HuH-7.5 (cell line): Measurements from ENCODE around the gene MYCL.

ENCODE experiments used
- DNase-seq: peaks from one replicate; pipeline ENCODE4 v3.0.0; 2011; ENCODE audit warnings: low spot score

The MYCL gene

GRCh38 chr1:39852876-39853275 lies 48.8 kb downstream of the MYCL start:
- DNase-seq: no peak

- DNase-seq: peak; percentile 13
Observed at GRCh38 chr1:39852214-39852791, 49.4 kb downstream of the MYCL start.

- no peak for DNase-seq
Observed at GRCh38 chr1:39850606-39851216, 51.0 kb downstream of the MYCL start.

- DNase-seq: no peak
Observed at GRCh38 chr1:39849203-39849602, 52.5 kb downstream of the MYCL start.

- DNase-seq: no peak
Observed at GRCh38 chr1:39847940-39848339, 53.8 kb downstream of the MYCL start.

GRCh38 chr1:39846796-39847195 lies 54.9 kb downstream of the MYCL start:
- no peak for DNase-seq

- DNase-seq: no peak
Observed at GRCh38 chr1:39845569-39846566, 55.8 kb downstream of the MYCL start.
